Left kidney (tissue), 2 donors: ENCODE data around the gene SNRNP48. TPM values are rescaled to one million over a fixed set of nuclear protein-coding genes. Genes with fewer than 3 reads are reported as not detected.
A peak's percentile ranks its signal among the peaks of the same experiment; 100 is the strongest.

ENCODE experiments used
- DNase-seq: peaks from one replicate; pipeline ENCODE4 v3.0.0-alpha.2; 2013
- polyA plus RNA-seq: library from polyadenylated mRNA; unstranded; fragments of 120-200 nt; gene quantifications from one replicate; pipeline ENCODE4 v1.2.1, GENCODE V29; 2013; ENCODE audit not compliant: insufficient read length

SNRNP48 gene
- polyA plus RNA-seq, 1 donor: 28.3 TPM

- DNase-seq: no peak
Measured at GRCh38 chr6:7591770-7592169, 1.8 kb downstream of the SNRNP48 start.

GRCh38 chr6:7593229-7593628 is 3.2 kb downstream of the SNRNP48 start:
- DNase-seq: no peak

- DNase-seq: no peak
Measured at GRCh38 chr6:7594579-7595125, 4.7 kb downstream of the SNRNP48 start.

- no peak for DNase-seq
Measured at GRCh38 chr6:7604003-7604402, 14.0 kb downstream of the SNRNP48 start.

DNA sequence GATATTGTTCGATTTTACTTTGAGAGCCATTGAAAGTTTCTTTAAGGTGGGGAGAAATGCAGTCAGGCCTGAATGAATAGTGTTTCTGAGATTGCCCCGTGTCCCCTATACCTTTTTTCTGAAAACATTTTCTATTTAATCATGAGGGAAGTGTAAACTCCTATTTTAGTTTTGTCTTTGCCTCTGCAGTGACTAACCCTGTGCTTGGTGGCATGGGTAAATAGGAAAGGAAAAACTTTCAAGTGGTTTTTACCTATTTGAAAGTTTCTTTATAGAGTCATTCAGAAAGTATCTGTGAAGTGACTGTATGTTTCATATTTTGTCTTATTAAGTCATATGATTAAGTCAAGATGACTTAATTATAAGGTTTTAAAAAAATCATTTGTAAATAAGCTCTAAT is 14.5 kb downstream of the SNRNP48 start:
- DNase-seq: no peak

GRCh38 chr6:7615611-7616383 is 25.8 kb downstream of the SNRNP48 start:
- DNase-seq: peak; percentile 64

- no peak for DNase-seq
Measured at GRCh38 chr6:7617801-7618764, 28.1 kb downstream of the SNRNP48 start.

- DNase-seq: no peak
Measured at GRCh38 chr6:7621761-7622160, 31.8 kb downstream of the SNRNP48 start.

GRCh38 chr6:7624796-7625710 is 35.1 kb downstream of the SNRNP48 start:
- DNase-seq: no peak

DNA sequence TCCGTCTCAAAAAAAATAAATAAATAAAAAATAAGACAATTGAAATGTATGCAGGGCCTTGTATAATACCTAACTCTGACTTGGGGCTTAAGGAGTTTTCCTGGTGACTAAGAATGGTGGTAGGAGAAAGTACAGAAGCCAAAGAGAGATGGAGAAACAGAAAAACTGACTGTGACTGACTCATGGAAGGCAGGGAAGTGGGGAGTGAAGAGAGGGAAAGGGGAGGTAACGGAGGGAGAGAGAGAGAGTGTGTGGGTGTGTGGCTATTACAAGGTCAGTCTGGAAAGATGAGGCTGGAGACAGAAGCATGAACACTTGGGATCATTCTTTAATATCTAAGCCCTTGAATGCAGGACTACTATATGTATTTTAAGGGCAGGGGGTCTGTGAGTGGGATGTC is 38.5 kb downstream of the SNRNP48 start:
- no peak for DNase-seq

GRCh38 chr6:7628909-7629308 is 38.9 kb downstream of the SNRNP48 start:
- no peak for DNase-seq

- DNase-seq: no peak
Measured at GRCh38 chr6:7629321-7629720, 39.3 kb downstream of the SNRNP48 start.

DNA sequence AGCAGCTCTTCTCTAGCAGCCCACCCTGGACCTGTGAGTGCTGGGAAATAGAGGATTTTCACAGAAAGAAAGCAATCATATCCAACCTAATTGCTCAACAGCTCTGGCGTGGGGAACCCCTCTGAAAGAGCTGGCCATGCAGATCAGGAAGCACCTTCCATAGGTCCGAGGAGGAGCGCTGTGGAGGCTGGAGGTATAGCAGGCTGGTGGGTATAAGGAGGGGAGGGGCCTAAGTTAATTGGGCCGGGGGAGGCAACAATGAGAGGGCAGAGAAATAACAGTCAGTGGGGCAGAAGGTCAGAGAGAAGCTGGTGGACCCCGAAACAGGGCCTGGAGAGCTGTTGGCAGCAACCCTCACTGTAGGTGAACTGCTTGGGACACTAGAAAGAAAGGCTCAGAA is 40.8 kb downstream of the SNRNP48 start:
- DNase-seq: no peak

DNA sequence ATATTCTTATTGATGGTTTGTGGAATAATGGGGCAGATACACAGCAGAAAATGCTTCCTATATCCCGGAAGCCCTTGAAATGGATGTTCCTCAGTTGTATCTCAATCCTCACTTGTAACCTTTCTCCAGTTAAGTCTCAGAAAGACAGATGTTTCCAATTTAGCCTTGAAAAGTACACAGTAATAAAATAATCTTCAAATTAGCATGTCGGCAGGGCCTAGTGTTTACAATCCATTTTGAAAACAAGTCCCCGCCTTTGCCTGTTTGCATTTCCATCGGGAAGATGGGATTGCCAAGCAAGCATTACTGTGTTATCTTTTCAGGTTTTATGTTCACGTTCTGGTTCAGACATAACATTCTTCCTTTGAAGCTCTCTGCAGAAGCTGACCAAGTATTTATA is 41.5 kb downstream of the SNRNP48 start:
- no peak for DNase-seq

GRCh38 chr6:7632501-7633290 is 42.7 kb downstream of the SNRNP48 start:
- no peak for DNase-seq

DNA sequence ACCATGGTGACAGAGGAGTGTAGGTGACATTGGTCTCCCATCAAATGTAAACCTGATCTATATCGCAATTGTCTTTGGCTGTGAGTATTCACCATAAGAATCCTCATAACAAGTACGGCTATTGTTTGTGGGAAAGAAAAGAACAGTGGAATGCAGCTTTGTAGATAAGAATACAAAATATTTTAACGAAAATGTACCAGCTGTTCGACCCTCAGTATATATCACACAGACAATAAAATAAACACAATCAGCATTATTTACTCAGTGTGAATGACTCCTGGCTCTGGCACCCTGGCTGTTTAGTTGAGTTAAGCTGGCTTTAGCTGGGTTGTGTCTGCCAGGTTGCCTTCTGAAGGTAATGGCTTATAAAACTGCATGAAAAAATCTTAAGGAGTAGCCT is 43.4 kb downstream of the SNRNP48 start:
- no peak for DNase-seq

- DNase-seq: no peak
Measured at GRCh38 chr6:7636151-7636550, 46.2 kb downstream of the SNRNP48 start.

- DNase-seq: no peak
Measured at GRCh38 chr6:7637533-7637932, 47.5 kb downstream of the SNRNP48 start.

GRCh38 chr6:7639427-7639826 is 49.4 kb downstream of the SNRNP48 start:
- DNase-seq: no peak

DNA sequence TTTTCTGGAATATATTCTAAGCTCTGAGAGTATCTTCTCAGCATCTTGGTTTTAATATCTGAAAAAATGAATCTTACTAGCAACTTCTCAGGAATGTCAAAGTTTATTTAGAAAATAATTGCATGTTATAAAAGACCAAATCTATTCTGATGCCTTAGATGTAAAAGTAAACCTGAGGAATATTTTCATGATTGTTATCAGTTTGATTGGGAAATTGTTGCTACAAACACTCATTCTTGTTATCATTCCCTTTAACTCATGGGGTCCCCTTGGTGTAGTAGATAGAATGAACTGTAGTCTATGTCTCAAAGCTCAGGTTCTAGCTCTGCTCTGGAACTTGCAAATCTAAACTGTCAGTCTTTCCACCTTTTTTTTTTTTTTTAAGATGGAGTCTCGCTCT is 50.0 kb downstream of the SNRNP48 start:
- DNase-seq: no peak
